Stomach (tissue), 9 donors: ENCODE data around the gene NRM. TPM values are rescaled to one million over a fixed set of nuclear protein-coding genes. Genes with fewer than 3 reads are reported as not detected.
"Not testable (repeated sequence)": the region's sequence is repeated elsewhere in the genome, so short reads cannot be mapped to it uniquely, and the experiment has no call there.

Experiments used
- DNase-seq, 2 donors: peaks; one replicate each; pipeline versions ENCODE4 v3.0.0 to v3.0.0-alpha.2; 2013 to 2019
- H3K27ac ChIP-seq, 5 donors: fragments of 200-600 bp in 4 of 5; sonication (generic) in 4 of 5; one replicate each; pipeline ENCODE4 v1.5.1; 2013 to 2019; ENCODE audit warnings: mild to moderate bottlenecking in 1 of 5, moderate library complexity in 1 of 5
- H3K27me3 ChIP-seq, 3 donors: fragments of 200-600 bp; sonication (generic); one replicate each; pipeline ENCODE4 v1.5.1; 2017 to 2019; ENCODE audit warnings: mixed run types in 1 of 3
- H3K36me3 ChIP-seq, 4 donors: fragments of 200-600 bp; sonication (generic); 1 replicate in 3 of 4; 2 replicates in 1 of 4; pipeline ENCODE4 v1.5.1; 2016 to 2019
- H3K4me1 ChIP-seq, 4 donors: fragments of 200-600 bp; sonication (generic); one replicate each; pipeline ENCODE4 v1.5.1; 2016 to 2019
- H3K4me3 ChIP-seq, 4 donors: fragments of 200-600 bp; sonication (generic) in 3 of 4; one replicate each; pipeline ENCODE4 v1.5.1; 2016 to 2019; ENCODE audit warnings: mild to moderate bottlenecking in 1 of 4
- H3K9me3 ChIP-seq, 4 donors: fragments of 200-600 bp; sonication (generic); one replicate each; pipeline ENCODE4 v1.5.1; 2016 to 2019
- EP300 ChIP-seq: sonication (generic); formaldehyde crosslinking; IDR thresholded peaks from one replicate; pipeline ENCODE4 v1.6.1; 2017; ENCODE audit warnings: antibody characterized with exemption
- POLR2A ChIP-seq, 4 donors: fragments of 450-650 bp; IDR thresholded peaks; one replicate each; pipeline ENCODE4 v1.6.1; 2016; ENCODE audit warnings: antibody characterized with exemption in 4 of 4, control low read depth in 2 of 4, mild to moderate bottlenecking in 1 of 4, moderate library complexity in 1 of 4
- POLR2AphosphoS5 ChIP-seq, 3 donors: sonication (generic); formaldehyde crosslinking; IDR thresholded peaks; one replicate each; pipeline ENCODE4 v1.6.1; 2016; ENCODE audit warnings: antibody characterized with exemption in 3 of 3
- WGBS, 5 donors: extraction: QIAGEN DNeasy Blood & Tissue Kit in 3 of 5; methylation state at CpG; one replicate each; pipeline versions ENCODE4 v1.1.5 to v1.1.7; 2013 to 2018; 5-methylcytosine and 5-hydroxymethylcytosine counted together
- intact Hi-C: fragments of 100-400 bp; cut with DNase I; formaldehyde crosslinking; loops from one replicate; pipeline ENCODE4 v1.15.1; 2023; ENCODE audit warnings: low total_unique reads
- polyA plus RNA-seq, 3 donors: library from polyadenylated mRNA; stranded (reverse); fragments of 200-250 nt; gene quantifications; one replicate each; pipeline ENCODE4 v1.2.3, GENCODE V29; 2013
- total RNA-seq, 5 donors: library from RNA; depleted of rRNA; stranded (reverse); fragments of >200 nt; gene quantifications; one replicate each; pipeline versions ENCODE4 v1.1.0 to v1.2.3, GENCODE V29; 2014 to 2016
- TF ChIP-seq, protein P1 (sequence below), 7 experiments: fragments of 450-650 bp in 4 of 7; fragments of 200-600 bp in 3 of 7; sonication (generic) in 3 of 7; IDR thresholded peaks; one replicate each; pipeline ENCODE4 v1.5.1; 2016 to 2019; ENCODE audit warnings: antibody characterized with exemption in 7 of 7, control low read depth in 2 of 7, mild to moderate bottlenecking in 1 of 7
- donor health status: healthy with polysubstance abuse.
- donor health status: Bipolar disorder and iron deficiency.
- donor health status: healthy.

The NRM gene
- total and polyA plus RNA-seq, 8 donors: 0.92 to 15.8 (median 3.6) TPM

- no peak for DNase-seq
- no peak overlapping the region for H3K4me3 ChIP-seq
- no peak for TF ChIP-seq POLR2A (IDR thresholded peaks at IDR 0.05)
- TF ChIP-seq POLR2AphosphoS5 (IDR thresholded peaks at IDR 0.05): no peak
- TF ChIP-seq, protein P1, sequence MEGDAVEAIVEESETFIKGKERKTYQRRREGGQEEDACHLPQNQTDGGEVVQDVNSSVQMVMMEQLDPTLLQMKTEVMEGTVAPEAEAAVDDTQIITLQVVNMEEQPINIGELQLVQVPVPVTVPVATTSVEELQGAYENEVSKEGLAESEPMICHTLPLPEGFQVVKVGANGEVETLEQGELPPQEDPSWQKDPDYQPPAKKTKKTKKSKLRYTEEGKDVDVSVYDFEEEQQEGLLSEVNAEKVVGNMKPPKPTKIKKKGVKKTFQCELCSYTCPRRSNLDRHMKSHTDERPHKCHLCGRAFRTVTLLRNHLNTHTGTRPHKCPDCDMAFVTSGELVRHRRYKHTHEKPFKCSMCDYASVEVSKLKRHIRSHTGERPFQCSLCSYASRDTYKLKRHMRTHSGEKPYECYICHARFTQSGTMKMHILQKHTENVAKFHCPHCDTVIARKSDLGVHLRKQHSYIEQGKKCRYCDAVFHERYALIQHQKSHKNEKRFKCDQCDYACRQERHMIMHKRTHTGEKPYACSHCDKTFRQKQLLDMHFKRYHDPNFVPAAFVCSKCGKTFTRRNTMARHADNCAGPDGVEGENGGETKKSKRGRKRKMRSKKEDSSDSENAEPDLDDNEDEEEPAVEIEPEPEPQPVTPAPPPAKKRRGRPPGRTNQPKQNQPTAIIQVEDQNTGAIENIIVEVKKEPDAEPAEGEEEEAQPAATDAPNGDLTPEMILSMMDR (IDR thresholded peaks at IDR 0.05): no peak
- no peak for TF ChIP-seq EP300
- intact Hi-C loops: no loop called here
- H3K27me3 ChIP-seq: no peaks in the 10 kb centered on the region
- H3K36me3 ChIP-seq: peaks cover 73 to 100% (median 100%) of the 10 kb centered on the region in 4 donors
- H3K9me3 ChIP-seq: no peaks in the 10 kb centered on the region
- H3K4me1 ChIP-seq: peaks cover 0 to 5% (median under 1%) of the 10 kb centered on the region in 4 donors
- 92 to 95% (median 93%) methylated on average over 33 to 34 of the region's 34 CpGs for WGBS, 5 donors
- H3K27ac ChIP-seq: no peak overlapping the region
These were observed 25.6 kb downstream of the NRM start for GRCh38 chr6:30664994-30665767.

DNA sequence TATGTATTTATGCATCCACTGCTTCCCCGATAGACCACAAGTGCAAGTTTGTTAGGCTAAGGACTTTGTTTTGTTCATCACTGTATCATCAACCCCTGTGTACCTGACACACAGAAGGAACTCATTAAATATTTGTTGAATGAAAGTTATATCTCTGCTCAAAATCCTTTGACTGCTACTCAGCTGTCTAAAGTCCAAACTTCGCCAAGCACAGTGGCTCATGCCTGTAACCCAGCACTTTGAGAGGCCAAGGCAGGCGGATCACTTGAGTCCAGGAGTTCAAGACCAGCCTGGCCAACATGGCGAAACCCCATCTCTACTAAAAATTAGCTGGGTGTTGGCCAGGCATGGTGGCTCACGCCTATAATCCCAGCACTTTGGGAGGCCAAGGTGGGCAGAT, 32.9 kb downstream of the NRM start:
- H3K27ac ChIP-seq, H3K27me3 ChIP-seq, H3K9me3 ChIP-seq, intact Hi-C loops, DNase-seq, H3K4me3 ChIP-seq, H3K4me1 ChIP-seq: not testable (repeated sequence)
- peaks cover 88 to 100% (median 100%) of the 10 kb centered on the region in 4 donors for H3K36me3 ChIP-seq
- 89 to 95% (median 94%) methylated on average over 5 of the region's 5 CpGs for WGBS, 5 donors

DNA sequence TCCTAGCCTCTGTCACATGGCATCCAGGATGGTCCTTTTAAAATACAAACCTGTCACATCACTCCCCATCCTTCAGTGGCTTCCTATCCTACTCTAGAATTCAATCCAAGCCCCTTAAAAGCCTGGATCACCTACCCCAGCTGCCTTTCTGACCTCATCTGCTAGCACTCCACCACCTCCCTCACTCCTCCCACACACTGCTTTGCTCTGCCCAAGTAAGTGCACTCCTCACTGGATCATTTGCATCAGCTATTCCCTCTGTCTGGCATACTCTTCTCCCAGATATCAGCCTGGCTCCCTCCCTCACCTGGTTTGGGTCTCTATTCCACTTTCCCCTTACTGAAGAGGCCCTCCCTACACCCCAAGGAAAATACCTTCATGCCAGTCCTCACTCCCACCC, 33.3 kb downstream of the NRM start:
- no peak for DNase-seq
- H3K27ac ChIP-seq: no peak overlapping the region
- no peak overlapping the region for H3K4me3 ChIP-seq
- H3K27me3 ChIP-seq: no peaks in the 10 kb centered on the region
- intact Hi-C loops: no loop called here
- no peaks in the 10 kb centered on the region for H3K4me1 ChIP-seq
- TF ChIP-seq, protein P1 (IDR thresholded peaks at IDR 0.05): no peak
- TF ChIP-seq POLR2A (IDR thresholded peaks at IDR 0.05): no peak
- TF ChIP-seq EP300: no peak
- TF ChIP-seq POLR2AphosphoS5 (IDR thresholded peaks at IDR 0.05): no peak
- peaks cover 88 to 100% (median 100%) of the 10 kb centered on the region in 4 donors for H3K36me3 ChIP-seq
- H3K9me3 ChIP-seq: no peaks in the 10 kb centered on the region

- Histone ChIP-seq H3K27me3 (no peaks in the 10 kb centered on the region), H3K9me3 (no peaks in the 10 kb centered on the region), H3K27ac (no peak overlapping the region), H3K36me3 (peaks cover 88 to 100% (median 100%) of the 10 kb centered on the region in 4 donors), H3K4me3 (no peak overlapping the region), H3K4me1 (no peaks in the 10 kb centered on the region)
- no peak for DNase-seq
- 64 to 82% (median 74%) methylated on average over 7 of the region's 7 CpGs for WGBS, 5 donors
- TF ChIP-seq, protein P1 (IDR thresholded peaks at IDR 0.05): no peak
- no peak for TF ChIP-seq POLR2A (IDR thresholded peaks at IDR 0.05)
- no peak for TF ChIP-seq EP300
- intact Hi-C loops: no loop called here
These were observed 34.3 kb downstream of the NRM start for GRCh38 chr6:30656513-30656912.

DNA sequence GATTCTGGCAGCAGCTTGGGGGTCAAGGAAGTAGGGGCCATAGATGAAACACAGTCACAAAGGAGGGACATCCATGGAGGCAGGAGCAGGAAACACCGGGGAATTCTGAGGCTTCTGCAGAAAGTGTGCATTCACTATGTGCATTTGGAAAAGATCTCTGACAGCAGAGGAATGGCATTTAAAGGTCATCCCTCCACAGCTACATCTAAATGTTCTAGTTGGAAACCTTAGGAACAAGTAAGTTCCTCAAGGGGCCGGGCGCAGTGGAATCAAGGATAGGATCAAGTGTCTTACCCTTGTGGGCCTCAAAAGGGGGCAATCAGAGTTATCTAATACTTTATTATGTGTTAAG, 35.1 kb downstream of the NRM start:
- Histone ChIP-seq H3K36me3 (peaks cover 87 to 100% (median 100%) of the 10 kb centered on the region in 4 donors), H3K4me1 (no peaks in the 10 kb centered on the region), H3K4me3 (no peak overlapping the region), H3K27me3 (no peaks in the 10 kb centered on the region), H3K27ac (no peak overlapping the region), H3K9me3 (no peaks in the 10 kb centered on the region)
- intact Hi-C loops: no loop called here
- no peak for TF ChIP-seq EP300
- TF ChIP-seq POLR2A (IDR thresholded peaks at IDR 0.05): no peak
- TF ChIP-seq, protein P1 (IDR thresholded peaks at IDR 0.05): no peak
- no peak for TF ChIP-seq POLR2AphosphoS5 (IDR thresholded peaks at IDR 0.05)
- no peak for DNase-seq
- WGBS, 5 donors: 76 to 96% (median 93%) methylated on average over 3 of the region's 3 CpGs
